IMR-90 (cell line): ENCODE results near the gene WNK1. TPM values are rescaled to one million over a fixed set of nuclear protein-coding genes. Genes with fewer than 3 reads are reported as not detected.

Experiments used
- ATAC-seq: fragments of 200-7000 bp; cut with Tn5 transposase; 2 replicates; pipeline ENCODE4 v1.9.1; 2020; ENCODE audit warnings: low read depth, mild to moderate bottlenecking, moderate library complexity
- BruUV-seq: library from RNA; stranded (reverse); fragments of 400-500 nt; replicated peaks from 2 replicates; lab custom pipeline; 2021; lab: Mats Ljungman, UMichigan
- CTCF ChIA-PET: fragments of 300-600 bp; formaldehyde crosslinking; extraction: SDS; loops from one replicate; lab custom pipeline; 2021; ENCODE audit warnings: antibody characterized with exemption; lab: Yijun Ruan, JAX
- POLR2A ChIA-PET: fragments of 300-600 bp; sonication (Branson Sonifier 250); formaldehyde crosslinking; loops from one replicate; lab custom pipeline; 2022; ENCODE audit warnings: antibody characterized with exemption; ENCODE audit not compliant: unreplicated experiment; lab: Charles Lee
- DNase-seq: peaks from one replicate; pipeline ENCODE4 v3.0.0; 2013
- H2AFZ ChIP-seq: replicated peaks from 2 replicates; pipeline ENCODE3; 2013; ENCODE audit warnings: low read length, mild to moderate bottlenecking; ENCODE audit not compliant: poor library complexity
- H2AK5ac ChIP-seq: 2 replicates; pipeline ENCODE4 v1.6.1; 2013; ENCODE audit warnings: low read depth, low read length, inconsistent platforms
- H2AK9ac ChIP-seq: replicated peaks from 2 replicates; pipeline ENCODE3; 2013; ENCODE audit warnings: mild to moderate bottlenecking, low read depth, low read length, moderate library complexity; ENCODE audit not compliant: poor library complexity
- H2BK120ac ChIP-seq: 2 replicates; pipeline ENCODE4 v1.6.1; 2013; ENCODE audit warnings: low read depth, low read length, inconsistent platforms
- H2BK15ac ChIP-seq: 3 replicates; pipeline ENCODE4 v1.6.1; 2013; ENCODE audit warnings: low read depth, low read length, inconsistent platforms
- H2BK20ac ChIP-seq: 2 replicates; pipeline ENCODE4 v1.6.1; 2013; ENCODE audit warnings: low read depth, mild to moderate bottlenecking, inconsistent platforms, low read length, moderate library complexity
- H2BK5ac ChIP-seq: 2 replicates; pipeline ENCODE4 v1.6.1; 2013; ENCODE audit warnings: mild to moderate bottlenecking, low read depth, low read length, inconsistent platforms; ENCODE audit not compliant: poor library complexity, severe bottlenecking
- H3K14ac ChIP-seq: replicated peaks from 2 replicates; pipeline ENCODE4 v1.6.1; 2013; ENCODE audit warnings: low read depth, low read length, inconsistent platforms
- H3K18ac ChIP-seq: 2 replicates; pipeline ENCODE4 v1.6.1; 2013; ENCODE audit warnings: low read depth, low read length, control low read depth
- H3K23ac ChIP-seq: 2 replicates; pipeline ENCODE4 v1.6.1; 2013; ENCODE audit warnings: low read depth, low read length, inconsistent platforms
- H3K27ac ChIP-seq: 2 replicates; pipeline ENCODE4 v1.5.1; 2013; ENCODE audit warnings: mild to moderate bottlenecking, control low read depth, low read length; ENCODE audit not compliant: insufficient read depth
- H3K27me3 ChIP-seq: 2 replicates; pipeline ENCODE4 v1.6.1; 2013; ENCODE audit warnings: low read length; ENCODE audit not compliant: control insufficient read depth, insufficient read depth
- H3K36me3 ChIP-seq: 2 replicates; pipeline ENCODE4 v1.6.1; 2013; ENCODE audit warnings: low read length, mixed read lengths; ENCODE audit not compliant: control insufficient read depth, insufficient read depth
- H3K4ac ChIP-seq: 2 replicates; pipeline ENCODE4 v1.6.1; 2013; ENCODE audit warnings: low read depth, low read length, inconsistent platforms
- H3K4me1 ChIP-seq: 2 replicates; pipeline ENCODE4 v1.6.1; 2013; ENCODE audit warnings: low read length, mixed read lengths; ENCODE audit not compliant: control insufficient read depth, insufficient read depth
- H3K4me2 ChIP-seq: 2 replicates; pipeline ENCODE4 v1.6.1; 2013; ENCODE audit warnings: low read depth, mild to moderate bottlenecking, control low read depth, low read length, moderate library complexity
- H3K4me3 ChIP-seq: 2 replicates; pipeline ENCODE4 v1.5.1; 2013; ENCODE audit warnings: low read depth, mild to moderate bottlenecking, control low read depth, low read length, moderate library complexity; ENCODE audit not compliant: insufficient read depth
- H3K56ac ChIP-seq: 2 replicates; pipeline ENCODE4 v1.6.1; 2013; ENCODE audit warnings: low read length, inconsistent platforms; ENCODE audit not compliant: insufficient read depth; ENCODE audit errors: extremely low read depth
- H3K79me1 ChIP-seq, 2 experiments: 2 replicates each; pipeline ENCODE4 v1.6.1; 2013; ENCODE audit warnings: low read length in 2 of 2, inconsistent platforms in 1 of 2, low read depth in 1 of 2
- H3K9ac ChIP-seq: 2 replicates; pipeline ENCODE4 v1.6.1; 2013; ENCODE audit warnings: low read depth, low read length, control low read depth
- H3K9me1 ChIP-seq: 2 replicates; pipeline ENCODE4 v1.6.1; 2013; ENCODE audit warnings: low read length, inconsistent platforms; ENCODE audit not compliant: insufficient read depth
- H3K9me3 ChIP-seq: 2 replicates; pipeline ENCODE4 v1.6.1; 2013; ENCODE audit warnings: low read length; ENCODE audit not compliant: control insufficient read depth, insufficient read depth
- H4K20me1 ChIP-seq: 2 replicates; pipeline ENCODE4 v1.6.1; 2013; ENCODE audit warnings: low read length, inconsistent platforms; ENCODE audit not compliant: insufficient read depth
- H4K5ac ChIP-seq: 2 replicates; pipeline ENCODE4 v1.6.1; 2013; ENCODE audit warnings: mild to moderate bottlenecking, low read depth, low read length, control low read depth
- H4K8ac ChIP-seq, 2 experiments: 2 replicates each; pipeline ENCODE4 v1.6.1; 2013; ENCODE audit warnings: low read depth in 2 of 2, low read length in 2 of 2, control low read depth in 1 of 2, inconsistent platforms in 1 of 2
- H4K91ac ChIP-seq: 2 replicates; pipeline ENCODE4 v1.6.1; 2013; ENCODE audit warnings: low read depth, low read length, inconsistent platforms; ENCODE audit not compliant: insufficient read depth
- CEBPB ChIP-seq: IDR thresholded peaks from 2 replicates; pipeline ENCODE4 v1.6.1; 2012; ENCODE audit warnings: low read depth, low read length, improper control_type of control experiment
- CHD1 ChIP-seq: IDR thresholded peaks from 2 replicates; pipeline ENCODE4 v1.6.1; 2012; ENCODE audit warnings: low read depth, low read length, improper control_type of control experiment
- FOS ChIP-seq: fragments of 150-350 bp; IDR thresholded peaks from 2 replicates; pipeline ENCODE4 v1.6.1; 2016; ENCODE audit warnings: low read depth, low read length
- MAZ ChIP-seq: IDR thresholded peaks from 2 replicates; pipeline ENCODE4 v1.6.1; 2012; ENCODE audit warnings: low read depth, mild to moderate bottlenecking, low read length, improper control_type of control experiment, moderate library complexity, borderline replicate concordance
- MXI1 ChIP-seq: IDR thresholded peaks from 2 replicates; pipeline ENCODE4 v1.6.1; 2012; ENCODE audit warnings: low read depth, mild to moderate bottlenecking, low read length, moderate library complexity, borderline replicate concordance
- NFE2L2 ChIP-seq: fragments of 150-350 bp; IDR thresholded peaks from 2 replicates; pipeline ENCODE4 v1.6.1; 2016; ENCODE audit warnings: low read depth, mild to moderate bottlenecking, low read length
- RAD21 ChIP-seq: IDR thresholded peaks from 2 replicates; pipeline ENCODE4 v1.6.1; 2012; ENCODE audit warnings: low read length, improper control_type of control experiment
- RCOR1 ChIP-seq: IDR thresholded peaks from 2 replicates; pipeline ENCODE4 v1.6.1; 2012; ENCODE audit warnings: mild to moderate bottlenecking, low read length, improper control_type of control experiment; ENCODE audit not compliant: insufficient replicate concordance
- RFX5 ChIP-seq: IDR thresholded peaks from 2 replicates; pipeline ENCODE4 v1.8.0; 2012; ENCODE audit warnings: low read depth, mild to moderate bottlenecking, low read length, moderate library complexity
- SMC3 ChIP-seq: fragments of 150-350 bp; IDR thresholded peaks from 2 replicates; pipeline ENCODE4 v1.6.1; 2016; ENCODE audit warnings: low read depth, mild to moderate bottlenecking, antibody characterized with exemption, low read length, moderate library complexity
- WGBS, 2 experiments: methylation state at CpG; one replicate each; pipeline versions ENCODE4 v1.1.5 to v1.1.7; 2013; ENCODE audit warnings: missing lambda C conversion rate in 2 of 2; ENCODE audit not compliant: insufficient read length in 1 of 2; ENCODE audit errors: extremely low coverage in 2 of 2; 5-methylcytosine and 5-hydroxymethylcytosine counted together
- dilution Hi-C: fragments of 300-500 bp; cut with HindIII; formaldehyde crosslinking; loops from one replicate; pipeline ENCODE4 v1.14.3; 2018; ENCODE audit warnings: low sequenced_read_pairs; ENCODE audit not compliant: unreplicated experiment
- in situ Hi-C: fragments of 300-500 bp; cut with MboI; formaldehyde crosslinking; loops from 3 replicates; pipeline ENCODE4 v1.14.3; 2019; ENCODE audit warnings: low sequenced_read_pairs, inconsistent platforms, mixed read lengths
- intact Hi-C: fragments of 100-400 bp; cut with micrococcal nuclease; formaldehyde crosslinking; loops from 2 replicates; pipeline ENCODE4 v1.10.0; 2022
- polyA plus RNA-seq, 3 experiments: library from polyadenylated mRNA; depleted of rRNA; stranded (reverse); fragments of >200 nt; gene quantifications; 2 replicates each; pipeline ENCODE4 v1.2.3, GENCODE V29; 2012; ENCODE audit warnings: low replicate concordance in 1 of 3
- total RNA-seq: library from RNA; depleted of rRNA; stranded (reverse); fragments of >200 nt; gene quantifications from 2 replicates; pipeline ENCODE4 v1.2.3, GENCODE V29; 2012
- TF ChIP-seq, protein P1 (sequence below): fragments of 150-350 bp; IDR thresholded peaks from 2 replicates; pipeline ENCODE4 v1.6.1; 2017; ENCODE audit warnings: mild to moderate bottlenecking, antibody characterized with exemption, low read length, low read depth

The WNK1 gene
- total and polyA plus RNA-seq, 2 of the 4 experiments (the other 2 are of a cell fraction): 36.9 to 42.8 TPM

- dilution Hi-C loops: no loop called here
- intact Hi-C loops: loop anchor here (10.0 kb wide), 1 partner anchor 54 kb away; no protein-coding TSS in a partner anchor
- no peak overlapping the region for H2BK120ac ChIP-seq
These were observed 128.3 kb downstream of the WNK1 start for GRCh38 chr12:880656-881055.

More at GRCh38 chr12:880656-881055, 128.3 kb downstream of the WNK1 start:
- Histone ChIP-seq H3K36me3 (peaks cover 49% of the 10 kb centered on the region), H2BK15ac (no peak overlapping the region), H3K4me3 (no peak overlapping the region), H3K14ac (no peak overlapping the region), H3K9me3 (no peaks in the 10 kb centered on the region), H3K23ac (no peak overlapping the region), H2BK20ac (no peak overlapping the region), H3K79me1 (peaks cover 0 to 5% of the 10 kb centered on the region in 2 experiments; a peak in 2 of 4 replicates), H4K8ac (no peak overlapping the region), H2AK9ac (no peak overlapping the region), H3K9me1 (peaks cover 4% of the 10 kb centered on the region; the same call in 1 of the 2 replicates), H3K27ac (no peak overlapping the region), H3K27me3 (no peaks in the 10 kb centered on the region), H3K4me1 (no peaks in the 10 kb centered on the region), H4K5ac (no peak overlapping the region), H2BK5ac (no peak overlapping the region), H3K9ac (no peak overlapping the region), H4K91ac (no peak overlapping the region), H3K18ac (no peak overlapping the region), H3K4me2 (no peak overlapping the region), H3K56ac (no peak overlapping the region), H4K20me1 (no peaks in the 10 kb centered on the region; the same call in 1 of the 2 replicates), H2AK5ac (no peak overlapping the region), H3K4ac (no peak overlapping the region), H2AFZ (no peak overlapping the region)
- ChIA-PET POLR2A (no interaction called here), CTCF (no interaction called here)
- DNase-seq: no peak
- WGBS, 2 experiments: 100% methylated on average over 1 of the region's 4 CpGs; no CpG with 5 or more reads in 1 of the 2 experiments
- TF ChIP-seq FOS (no peak), MAZ (no peak), RCOR1 (no peak), NFE2L2 (no peak), MXI1 (no peak), CEBPB (no peak), RFX5 (no peak), SMC3 (no peak), CHD1 (no peak), RAD21 (no peak)
- TF ChIP-seq, protein P1, sequence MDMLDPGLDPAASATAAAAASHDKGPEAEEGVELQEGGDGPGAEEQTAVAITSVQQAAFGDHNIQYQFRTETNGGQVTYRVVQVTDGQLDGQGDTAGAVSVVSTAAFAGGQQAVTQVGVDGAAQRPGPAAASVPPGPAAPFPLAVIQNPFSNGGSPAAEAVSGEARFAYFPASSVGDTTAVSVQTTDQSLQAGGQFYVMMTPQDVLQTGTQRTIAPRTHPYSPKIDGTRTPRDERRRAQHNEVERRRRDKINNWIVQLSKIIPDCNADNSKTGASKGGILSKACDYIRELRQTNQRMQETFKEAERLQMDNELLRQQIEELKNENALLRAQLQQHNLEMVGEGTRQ: no peak
- no TSS peak for BruUV-seq
- in situ Hi-C loops: no loop called here
- ATAC-seq: no peak
